ENCODE data around the gene ANKMY1.

ANKMY1 gene

DNA sequence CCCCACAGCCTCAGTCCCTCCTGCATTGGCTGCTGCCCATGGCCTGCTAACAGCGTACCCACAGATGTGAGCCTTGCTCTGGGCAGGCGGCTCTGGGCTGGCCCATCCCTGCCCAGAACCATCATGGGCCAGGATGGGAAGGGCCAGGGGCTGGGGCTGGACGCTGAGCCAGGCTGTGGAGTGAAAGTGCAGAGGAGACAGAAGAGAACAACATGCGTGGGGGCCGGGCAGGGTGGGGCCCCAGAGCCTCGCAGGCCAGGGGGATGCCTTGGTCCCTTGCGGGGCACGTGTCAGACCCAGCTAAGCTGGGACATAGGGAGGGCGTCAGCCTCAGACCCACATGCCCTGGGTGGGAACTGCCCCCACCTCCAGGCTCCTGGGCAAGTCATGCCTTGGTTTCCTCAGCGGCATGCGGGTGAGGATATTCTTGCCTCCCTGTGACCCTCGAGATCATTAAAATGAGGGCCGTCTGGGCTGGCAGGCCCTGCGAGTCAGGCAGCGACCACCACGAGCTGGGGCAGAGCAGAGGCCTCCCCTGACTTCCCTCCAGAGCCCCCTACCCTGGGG, 95.0 kb downstream of the ANKMY1 start:
- no peak overlapping the region for H3K27ac ChIP-seq (ENCODE audit: low read depth, low read length)
- no peaks in the 10 kb centered on the region for H3K79me2 ChIP-seq (ENCODE audit: insufficient read depth, low read length)
- no peaks in the 10 kb centered on the region for H3K36me3 ChIP-seq (ENCODE audit: low read length)
- H3K9me2 ChIP-seq (replicated peaks; ENCODE audit: insufficient read depth, low read length), result no peaks in the 10 kb centered on the region
- H3K27me3 ChIP-seq (ENCODE audit: low read length), result no peaks in the 10 kb centered on the region
- H3K9ac ChIP-seq (ENCODE audit: low read length), result no peak overlapping the region
- no peaks in the 10 kb centered on the region for H3F3A ChIP-seq (ENCODE audit: insufficient read depth)
- no peaks in the 10 kb centered on the region for H3K9me3 ChIP-seq (ENCODE audit: insufficient read depth, low read length)
- H3K4me3 ChIP-seq (ENCODE audit: insufficient read depth, low read length, poor library complexity, severe bottlenecking), result no peak overlapping the region
- TF ChIP-seq EZH2phosphoT487 (conservative IDR thresholded peaks at IDR 0.05; ENCODE audit: low read length) (no peak), CTCF (IDR thresholded peaks at IDR 0.05; ENCODE audit: insufficient read depth, low read length, poor library complexity, severe bottlenecking) (no peak)
- no peak overlapping the region for H3K4me2 ChIP-seq (ENCODE audit: low read depth, low read length, poor library complexity, severe bottlenecking)
- H4K20me1 ChIP-seq (ENCODE audit: low read depth, low read length), result no peaks in the 10 kb centered on the region
- H2AFZ ChIP-seq (ENCODE audit: low read depth, low read length, severe bottlenecking), result no peak overlapping the region

GRCh38 chr2:240462073-240462706, 95.6 kb downstream of the ANKMY1 start:
- H3K27me3 ChIP-seq (ENCODE audit: low read length), result no peaks in the 10 kb centered on the region
- H3K79me2 ChIP-seq (ENCODE audit: insufficient read depth, low read length), result no peaks in the 10 kb centered on the region
- no peaks in the 10 kb centered on the region for H3K9me2 ChIP-seq (replicated peaks; ENCODE audit: insufficient read depth, low read length)
- H3K4me2 ChIP-seq (ENCODE audit: low read depth, low read length, poor library complexity, severe bottlenecking), result no peak overlapping the region
- H3K36me3 ChIP-seq (ENCODE audit: low read length), result no peaks in the 10 kb centered on the region
- TF ChIP-seq EZH2phosphoT487 (conservative IDR thresholded peaks at IDR 0.05; ENCODE audit: low read length), result no peak
- TF ChIP-seq CTCF (IDR thresholded peaks at IDR 0.05; ENCODE audit: insufficient read depth, low read length, poor library complexity, severe bottlenecking), result no peak
- no peaks in the 10 kb centered on the region for H3K9me3 ChIP-seq (ENCODE audit: insufficient read depth, low read length)
- H4K20me1 ChIP-seq (ENCODE audit: low read depth, low read length), result no peaks in the 10 kb centered on the region
- no peak overlapping the region for H3K9ac ChIP-seq (ENCODE audit: low read length)
- H3K27ac ChIP-seq (ENCODE audit: low read depth, low read length), result no peak overlapping the region
- H3K4me3 ChIP-seq (ENCODE audit: insufficient read depth, low read length, poor library complexity, severe bottlenecking), result no peak overlapping the region
- H2AFZ ChIP-seq (ENCODE audit: low read depth, low read length, severe bottlenecking), result no peak overlapping the region
- no peaks in the 10 kb centered on the region for H3F3A ChIP-seq (ENCODE audit: insufficient read depth)

DNA sequence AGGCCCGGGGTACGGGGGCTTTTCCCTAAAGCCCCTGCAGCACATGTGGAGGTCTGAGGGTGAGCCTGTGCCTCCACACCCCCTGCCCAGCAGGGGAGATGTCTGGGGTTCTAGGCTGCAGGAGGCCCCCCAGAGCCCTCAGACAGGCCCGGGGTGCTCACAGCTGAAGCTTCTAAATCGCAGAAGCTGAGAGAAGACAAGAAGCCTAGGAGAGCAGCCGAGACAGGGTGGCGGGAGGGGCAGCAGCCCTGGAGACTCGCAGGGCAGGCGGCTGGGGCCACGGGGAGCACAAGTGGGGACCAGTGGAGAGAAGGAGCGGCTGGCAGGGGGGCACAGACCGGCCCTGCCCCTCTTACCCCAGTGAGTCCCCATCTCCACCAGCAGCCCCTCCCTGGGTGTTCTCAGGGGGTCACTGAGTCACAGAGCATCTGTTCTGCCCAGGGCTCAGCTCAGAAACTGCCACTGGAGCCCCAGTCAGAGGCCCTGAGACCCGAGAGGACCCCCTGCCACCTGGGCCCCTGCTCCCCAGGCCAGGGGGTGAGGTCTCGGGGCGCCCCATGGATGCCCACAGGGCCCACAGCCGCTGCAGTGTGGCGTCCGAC, 96.2 kb downstream of the ANKMY1 start:
- Histone ChIP-seq H3K27me3 (ENCODE audit: low read length) (no peaks in the 10 kb centered on the region), H3K79me2 (ENCODE audit: insufficient read depth, low read length) (no peaks in the 10 kb centered on the region), H3K4me3 (ENCODE audit: insufficient read depth, low read length, poor library complexity, severe bottlenecking) (no peak overlapping the region), H3K4me2 (ENCODE audit: low read depth, low read length, poor library complexity, severe bottlenecking) (no peak overlapping the region), H3F3A (ENCODE audit: insufficient read depth) (no peaks in the 10 kb centered on the region), H3K27ac (ENCODE audit: low read depth, low read length) (no peak overlapping the region), H2AFZ (ENCODE audit: low read depth, low read length, severe bottlenecking) (no peak overlapping the region), H3K9ac (ENCODE audit: low read length) (no peak overlapping the region), H3K9me2 (replicated peaks; ENCODE audit: insufficient read depth, low read length) (no peaks in the 10 kb centered on the region), H4K20me1 (ENCODE audit: low read depth, low read length) (no peaks in the 10 kb centered on the region), H3K36me3 (ENCODE audit: low read length) (no peaks in the 10 kb centered on the region), H3K9me3 (ENCODE audit: insufficient read depth, low read length) (no peaks in the 10 kb centered on the region)
- TF ChIP-seq EZH2phosphoT487 (conservative IDR thresholded peaks at IDR 0.05; ENCODE audit: low read length), result no peak
- no peak for TF ChIP-seq CTCF (IDR thresholded peaks at IDR 0.05; ENCODE audit: insufficient read depth, low read length, poor library complexity, severe bottlenecking)

Measured in SU-DHL-6 (cell line).